HG02943 (cell line): ENCODE measurements around the gene BIN1.

Source experiments
- ATAC-seq: cut with Tn5 transposase; IDR thresholded peaks from one replicate; pipeline ENCODE4 v1.9.1; 2021; ENCODE audit warnings: mild to moderate bottlenecking, low read depth, moderate library complexity; ENCODE audit not compliant: unreplicated experiment

The BIN1 gene

GRCh38 chr2:127051116-127052056 lies 55.6 kb downstream of the BIN1 start:
- ATAC-seq = no peak

GRCh38 chr2:127050803-127051115 lies 56.2 kb downstream of the BIN1 start:
- ATAC-seq = no peak

GRCh38 chr2:127049927-127050802 lies 56.8 kb downstream of the BIN1 start:
- ATAC-seq = no peak

GRCh38 chr2:127048969-127049897 lies 57.7 kb downstream of the BIN1 start:
- ATAC-seq = no peak

GRCh38 chr2:127048618-127048935 lies 58.4 kb downstream of the BIN1 start:
- no peak for ATAC-seq

GRCh38 chr2:127047716-127048617 lies 59.0 kb downstream of the BIN1 start:
- ATAC-seq = no peak

- no peak for ATAC-seq
Measured at GRCh38 chr2:127047054-127047453, 59.9 kb downstream of the BIN1 start.

- no peak for ATAC-seq
Measured at GRCh38 chr2:127046579-127046978, 60.4 kb downstream of the BIN1 start.

- ATAC-seq = no peak
Measured at GRCh38 chr2:127045792-127046501, 61.0 kb downstream of the BIN1 start.

- no peak for ATAC-seq
Measured at GRCh38 chr2:127044977-127045661, 61.8 kb downstream of the BIN1 start.

- ATAC-seq = no peak
Measured at GRCh38 chr2:127044165-127044718, 62.7 kb downstream of the BIN1 start.

GRCh38 chr2:127043367-127044164 lies 63.4 kb downstream of the BIN1 start:
- ATAC-seq = no peak

- no peak for ATAC-seq
Measured at GRCh38 chr2:127041259-127041970, 65.5 kb downstream of the BIN1 start.

- ATAC-seq = no peak
Measured at GRCh38 chr2:127040169-127040568, 66.8 kb downstream of the BIN1 start.

GRCh38 chr2:127039387-127040031 lies 67.4 kb downstream of the BIN1 start:
- peak; percentile 45 for ATAC-seq

GRCh38 chr2:127037476-127037875 lies 69.5 kb downstream of the BIN1 start:
- ATAC-seq = no peak
